HG03139 (cell line): ENCODE data around the gene C1orf198.
"Not testable (repeated sequence)": the region's sequence is repeated elsewhere in the genome, so short reads cannot be mapped to it uniquely, and the experiment has no call there.

Source experiments
- ATAC-seq: cut with Tn5 transposase; IDR thresholded peaks from one replicate; pipeline ENCODE4 v1.9.1; 2021; ENCODE audit not compliant: unreplicated experiment

C1orf198 gene

DNA sequence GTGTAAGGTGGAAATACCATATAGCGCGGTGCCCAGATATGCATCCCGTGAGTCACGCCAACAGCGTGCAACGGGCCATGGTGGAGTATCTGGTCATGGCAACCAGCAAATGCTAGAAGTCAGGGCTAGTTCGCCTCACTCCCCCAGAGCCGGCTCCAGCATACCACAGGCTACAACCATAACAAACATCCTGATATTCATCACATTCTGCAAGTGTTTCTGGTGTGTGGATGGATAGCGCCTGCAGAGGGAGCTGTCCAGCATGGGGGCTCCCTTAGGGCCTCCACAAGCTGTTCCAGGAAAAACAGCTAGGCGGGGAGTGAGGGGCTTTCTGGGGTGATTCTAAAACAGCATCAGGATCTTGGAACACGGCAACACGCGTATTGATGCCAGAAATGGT, 6.8 kb downstream of the C1orf198 start:
- ATAC-seq: no peak

DNA sequence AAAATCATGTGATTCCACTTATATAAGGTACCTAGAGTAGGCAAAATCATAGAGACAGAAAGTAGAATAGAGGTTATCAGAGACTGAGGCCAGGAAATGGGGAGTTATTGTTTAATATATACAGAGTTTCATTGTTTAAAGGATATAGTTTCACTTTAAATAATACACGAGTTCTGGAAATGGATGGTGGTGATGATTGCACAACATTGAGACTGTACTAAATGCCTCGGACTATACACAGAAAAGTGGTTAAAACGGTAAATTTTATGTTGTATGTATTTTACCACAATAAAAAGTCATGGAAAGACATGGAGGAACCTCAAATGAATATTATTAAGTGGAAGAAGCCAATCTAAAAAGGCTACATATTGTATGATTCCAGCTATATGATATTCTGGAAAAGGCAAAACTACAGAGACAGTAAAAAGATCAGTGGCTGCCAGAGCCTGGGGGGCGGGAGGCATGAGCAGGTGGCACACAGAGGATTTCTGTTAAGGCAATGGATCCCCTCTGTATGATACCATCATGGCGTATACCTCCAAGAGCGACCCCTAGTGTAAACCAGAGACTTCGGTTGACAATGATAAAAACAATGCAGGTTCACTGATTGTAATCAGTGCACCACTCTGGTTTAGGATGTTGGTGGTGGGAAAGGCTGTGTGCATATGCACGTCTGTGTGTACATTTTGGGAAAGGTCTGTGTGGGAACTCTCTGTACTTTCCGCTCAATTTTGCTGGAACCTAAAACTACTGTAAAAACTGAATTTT, 7.5 kb downstream of the C1orf198 start:
- ATAC-seq: no peak

DNA sequence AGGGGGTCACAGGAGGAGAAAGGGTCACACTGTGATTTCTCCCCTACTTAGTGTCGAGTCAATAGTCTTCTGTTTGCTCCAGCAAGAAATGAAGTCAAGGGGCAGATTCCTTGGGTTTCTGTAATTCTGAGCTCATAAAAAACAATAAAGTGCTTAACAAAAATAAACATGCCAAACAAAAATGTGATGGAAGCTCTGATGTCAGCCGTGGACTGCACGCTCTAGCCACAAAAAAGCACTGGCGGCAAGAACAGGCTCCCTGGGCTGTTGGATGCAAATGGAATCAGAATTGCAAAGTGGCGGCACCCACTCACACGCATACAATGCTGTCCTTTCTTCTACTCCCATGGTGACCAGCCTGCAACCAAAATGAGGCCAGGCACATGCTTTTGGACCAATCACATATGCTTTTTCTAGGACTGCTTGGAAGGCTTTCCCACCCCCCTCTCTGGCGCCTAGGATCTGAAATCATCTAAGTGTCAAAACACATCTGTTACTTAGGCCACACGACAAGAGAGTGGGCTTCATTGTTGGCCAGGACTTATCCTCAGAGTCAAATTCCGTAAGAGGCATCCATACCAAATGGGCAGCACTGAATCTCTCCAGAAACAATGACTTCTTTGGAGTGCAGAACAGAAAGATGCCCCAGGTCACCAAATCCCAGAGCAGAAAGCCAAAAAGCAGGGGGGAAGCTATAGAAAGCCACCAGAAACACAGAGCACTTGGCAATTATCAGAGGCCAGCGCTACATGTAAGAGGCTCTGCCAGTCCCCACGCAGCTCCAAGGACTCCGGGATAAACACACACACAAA, 9.2 kb downstream of the C1orf198 start:
- no peak for ATAC-seq

DNA sequence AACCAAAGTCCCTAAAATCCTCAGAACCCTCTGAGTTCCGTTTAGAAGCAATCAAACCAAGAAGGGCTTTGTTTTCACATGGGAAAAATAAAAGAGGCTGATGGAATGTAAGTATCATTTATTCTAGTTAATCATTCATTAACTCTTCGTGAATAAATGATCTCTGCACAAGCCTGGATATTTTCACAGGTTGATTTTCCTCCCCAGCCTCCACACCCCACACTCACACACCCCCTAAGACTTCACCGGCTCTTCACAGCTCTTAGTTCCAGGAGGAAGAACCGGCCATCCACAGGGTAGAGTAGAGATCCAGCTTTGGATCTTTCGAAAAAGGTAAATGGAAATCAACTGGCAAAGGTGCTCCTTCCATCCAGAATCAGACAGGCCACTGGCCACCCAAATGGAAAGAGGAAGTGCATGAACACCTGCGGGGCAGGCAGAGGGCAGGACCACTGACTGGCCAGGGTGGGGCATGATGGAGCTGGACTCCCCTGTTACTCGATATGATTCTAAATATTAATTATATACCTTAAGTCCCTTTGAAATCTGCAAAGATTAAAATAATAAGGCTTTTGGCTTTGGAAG, 10.0 kb downstream of the C1orf198 start:
- no peak for ATAC-seq

DNA sequence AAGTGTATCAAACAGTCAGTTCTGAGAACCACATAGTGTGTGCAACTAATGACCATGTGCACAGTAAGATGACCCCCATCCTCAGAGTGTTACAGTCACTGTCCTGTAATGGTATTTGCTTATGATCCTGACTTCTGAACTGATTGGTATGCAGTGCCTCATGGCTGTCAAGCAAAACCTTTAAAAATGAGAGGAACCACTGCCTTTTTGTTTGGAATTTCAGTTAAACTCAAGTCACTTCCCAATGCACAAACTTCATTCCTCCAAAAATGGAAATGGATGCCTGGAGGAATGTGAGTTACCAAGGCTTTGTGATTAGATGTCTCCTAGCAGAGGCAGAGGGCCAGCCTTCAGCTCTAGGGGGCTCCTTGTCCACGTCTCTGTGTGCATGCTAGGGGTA, 10.5 kb downstream of the C1orf198 start:
- no peak for ATAC-seq

GRCh38 chr1:230857077-230857476, 11.2 kb downstream of the C1orf198 start:
- ATAC-seq: no peak

- no peak for ATAC-seq
These were observed 12.4 kb downstream of the C1orf198 start for GRCh38 chr1:230855886-230856285.

DNA sequence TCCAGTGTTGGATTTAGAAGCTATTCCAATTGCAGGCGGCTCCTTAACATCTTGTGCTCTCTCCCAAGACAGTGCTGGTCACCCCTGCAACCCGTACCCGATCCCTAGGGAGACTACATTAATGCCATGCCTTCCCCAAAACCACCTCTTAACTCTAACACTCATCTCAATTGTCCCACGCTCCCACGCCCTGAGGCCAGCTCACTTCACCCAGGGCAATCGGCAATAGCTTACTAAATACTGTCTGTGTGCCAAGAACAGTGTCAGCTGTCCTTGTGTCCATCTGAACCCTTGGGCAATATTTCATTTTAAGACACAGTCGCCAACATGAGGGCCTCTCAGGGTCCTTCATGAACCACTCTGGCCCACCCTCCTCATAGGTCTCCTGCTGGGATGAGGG, 13.9 kb downstream of the C1orf198 start:
- ATAC-seq: no peak

DNA sequence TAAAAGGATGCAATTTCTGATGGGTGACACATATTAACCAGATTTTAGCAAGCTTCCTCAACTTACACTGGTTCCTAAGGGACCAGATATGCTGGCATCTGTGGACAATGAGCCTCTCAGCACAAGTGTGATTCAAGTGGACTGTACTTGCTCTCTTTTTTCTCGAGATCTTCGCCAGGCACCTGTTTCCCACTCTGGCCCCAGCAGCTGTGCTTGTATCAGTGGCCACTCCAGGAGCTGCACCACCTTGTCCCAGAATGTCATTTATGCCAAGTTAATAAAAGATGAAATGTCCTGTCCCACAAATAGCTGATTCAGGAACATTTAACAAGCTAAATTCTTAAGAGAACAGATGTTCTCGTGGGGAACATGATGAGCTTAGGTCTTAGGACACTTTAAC, 14.6 kb downstream of the C1orf198 start:
- ATAC-seq: no peak

DNA sequence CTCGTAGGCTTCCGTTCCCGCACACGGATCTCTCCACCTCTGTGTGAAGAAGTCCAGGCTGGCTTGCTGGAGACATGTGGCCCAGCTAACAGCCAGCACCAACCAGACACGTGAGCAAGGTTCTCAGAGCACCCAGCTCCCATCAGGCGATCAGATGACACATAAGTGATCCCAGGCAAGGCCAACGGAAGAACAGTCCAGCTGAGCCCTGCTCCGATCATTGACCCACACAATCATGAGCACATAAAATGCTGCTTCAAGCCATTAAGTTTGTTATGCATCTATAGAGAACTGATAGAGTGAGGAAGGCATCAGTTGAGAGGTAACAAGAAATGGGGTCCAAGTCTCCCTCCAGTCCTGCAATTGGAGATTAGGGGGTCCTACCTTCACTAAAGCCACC, 15.4 kb downstream of the C1orf198 start:
- ATAC-seq: no peak

DNA sequence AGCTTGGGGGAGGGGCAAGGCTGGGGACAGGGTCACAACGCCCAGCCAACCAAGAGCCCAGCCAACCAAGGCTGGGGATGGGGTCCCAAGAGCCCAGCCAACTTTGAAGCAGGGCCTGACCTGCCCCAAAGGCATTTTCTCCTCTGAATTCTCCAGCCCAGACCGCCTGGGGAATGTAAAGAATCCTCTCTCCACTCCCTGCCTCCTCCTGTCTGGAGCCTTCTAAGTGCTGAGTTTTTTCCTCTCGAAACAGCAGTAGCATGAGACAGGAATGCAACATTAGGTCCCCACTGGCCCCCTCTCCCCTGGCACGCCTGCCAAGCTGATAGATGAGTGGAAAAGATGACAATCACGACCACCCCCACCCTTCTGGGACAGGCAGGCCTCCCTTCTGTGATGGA, 17.0 kb downstream of the C1orf198 start:
- ATAC-seq: no peak

DNA sequence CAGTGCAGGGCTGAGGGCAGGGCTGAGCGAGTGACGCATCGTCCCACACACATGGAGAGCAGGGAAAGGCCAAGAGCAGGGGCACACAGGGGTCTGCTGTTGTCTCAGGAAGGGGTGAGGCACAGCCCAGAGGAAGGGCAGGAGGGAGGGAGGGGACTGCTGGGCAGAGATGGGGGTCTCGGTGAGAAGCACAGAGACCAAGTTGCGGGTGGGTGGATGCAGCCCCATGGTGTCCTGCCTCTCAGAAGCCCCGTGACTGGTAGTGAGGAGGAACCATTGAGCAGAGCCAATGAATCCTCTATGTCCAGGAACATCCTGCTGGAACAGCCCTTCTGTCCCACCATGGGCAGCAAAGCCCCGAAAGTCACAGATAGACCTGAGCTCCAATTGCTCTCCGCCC, 17.8 kb downstream of the C1orf198 start:
- no peak for ATAC-seq

DNA sequence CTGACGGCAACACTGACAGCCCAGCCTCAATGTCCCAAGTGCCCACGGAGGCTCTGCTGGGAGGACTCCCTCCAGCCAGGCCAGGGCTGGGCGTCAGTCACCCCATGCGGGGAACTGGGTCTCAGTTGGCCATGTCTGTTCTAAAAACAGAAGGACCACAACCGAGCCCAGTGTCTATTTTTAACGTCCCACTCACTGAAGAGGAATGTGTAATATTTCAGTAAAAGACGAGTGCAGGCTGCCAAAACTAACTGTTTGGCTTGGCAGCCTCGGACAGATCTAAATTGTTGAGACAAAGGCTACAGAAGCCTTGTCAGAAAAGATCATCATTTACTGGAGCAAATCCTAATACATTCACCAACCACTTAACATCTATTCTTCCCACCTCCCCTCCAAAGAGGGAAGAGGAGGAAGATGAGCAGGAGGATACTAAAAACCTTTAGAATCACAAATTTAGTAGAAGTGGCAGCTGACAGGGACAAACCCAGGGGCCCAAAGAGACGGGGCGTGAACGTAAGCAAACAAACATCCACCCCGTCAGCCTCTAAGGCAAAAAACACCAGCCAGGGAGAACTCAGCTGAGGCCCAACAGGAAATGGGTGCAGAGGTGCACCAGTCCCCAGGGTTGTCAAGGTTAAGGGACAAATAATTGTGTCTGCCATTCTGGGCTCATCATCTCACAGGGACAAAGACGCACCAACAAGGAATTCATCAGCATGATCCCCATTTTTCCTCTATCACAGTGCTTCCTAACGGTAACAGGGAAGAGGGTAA, 18.7 kb downstream of the C1orf198 start:
- ATAC-seq: no peak

- ATAC-seq: no peak
These were observed 20.1 kb downstream of the C1orf198 start for GRCh38 chr1:230848235-230848634.

- not testable (repeated sequence) for ATAC-seq
These were observed 23.1 kb downstream of the C1orf198 start for GRCh38 chr1:230845184-230845583.

DNA sequence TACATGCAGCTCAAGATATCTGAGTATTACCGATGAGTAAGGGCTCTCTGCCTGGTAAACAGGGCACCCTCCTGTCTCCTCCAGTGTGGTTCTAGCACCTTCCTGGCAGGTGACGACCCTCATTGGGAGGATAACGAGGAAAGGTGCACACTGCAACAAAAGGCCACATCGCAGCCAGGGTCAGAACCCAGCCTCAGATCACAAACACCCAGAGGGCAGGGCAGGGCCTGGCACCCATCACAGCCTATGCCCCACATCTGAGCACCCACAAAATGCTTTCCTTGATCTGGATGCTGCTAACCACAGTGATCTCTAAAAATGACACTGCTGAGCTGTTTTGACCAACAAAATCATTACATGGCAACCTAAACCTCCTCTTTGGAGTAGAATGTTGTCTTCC, 23.8 kb downstream of the C1orf198 start:
- no peak for ATAC-seq

GRCh38 chr1:230843503-230844309, 24.6 kb downstream of the C1orf198 start:
- no peak for ATAC-seq

DNA sequence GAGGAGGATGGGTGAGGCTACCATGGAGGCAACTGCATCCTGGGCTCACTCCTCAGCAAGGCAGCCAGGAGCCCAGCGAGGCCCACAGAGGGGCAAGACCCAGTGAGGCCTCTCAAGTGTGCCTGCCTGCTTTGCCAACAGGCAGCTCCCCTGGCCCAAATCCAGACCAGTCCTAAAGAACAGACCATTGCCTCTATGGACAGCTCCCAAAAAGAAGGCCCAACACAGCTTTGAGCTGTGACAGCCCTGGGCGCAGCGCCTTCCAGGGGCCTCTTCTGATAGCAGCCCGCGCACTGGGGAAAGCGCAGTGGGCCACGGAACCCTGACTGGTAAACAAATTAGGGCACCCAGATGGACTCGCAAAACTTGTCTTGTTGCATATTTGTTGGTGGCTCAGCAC, 25.5 kb downstream of the C1orf198 start:
- ATAC-seq: no peak

GRCh38 chr1:230839173-230839572, 29.1 kb downstream of the C1orf198 start:
- no peak for ATAC-seq

DNA sequence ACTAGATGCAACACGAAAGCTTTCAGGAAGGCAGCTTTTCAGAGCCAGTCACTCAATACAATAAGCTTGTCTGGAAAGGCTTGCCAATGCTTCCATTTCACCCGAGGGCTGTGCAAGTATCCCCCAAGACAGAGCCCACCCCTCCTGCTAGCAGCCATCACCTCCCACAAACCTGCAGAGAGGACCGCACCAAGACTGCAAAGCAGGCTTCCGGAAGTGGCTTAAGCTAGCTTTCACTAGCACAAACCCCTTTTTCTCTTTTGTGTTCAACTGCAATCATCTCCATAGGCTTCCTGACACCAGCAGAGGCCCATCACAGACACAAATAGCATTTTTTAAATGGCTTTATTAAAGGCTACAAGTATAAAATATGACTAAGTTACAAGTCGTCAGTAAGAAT, 31.5 kb downstream of the C1orf198 start:
- no peak for ATAC-seq
